ENCODE measurements around the gene MYL6.

GRCh38 chr12:56159482-56160192, 1.5 kb downstream of the MYL6 start:
- no peak for TF ChIP-seq POLR2A (IDR thresholded peaks at IDR 0.05)
- TF ChIP-seq, protein P1, sequence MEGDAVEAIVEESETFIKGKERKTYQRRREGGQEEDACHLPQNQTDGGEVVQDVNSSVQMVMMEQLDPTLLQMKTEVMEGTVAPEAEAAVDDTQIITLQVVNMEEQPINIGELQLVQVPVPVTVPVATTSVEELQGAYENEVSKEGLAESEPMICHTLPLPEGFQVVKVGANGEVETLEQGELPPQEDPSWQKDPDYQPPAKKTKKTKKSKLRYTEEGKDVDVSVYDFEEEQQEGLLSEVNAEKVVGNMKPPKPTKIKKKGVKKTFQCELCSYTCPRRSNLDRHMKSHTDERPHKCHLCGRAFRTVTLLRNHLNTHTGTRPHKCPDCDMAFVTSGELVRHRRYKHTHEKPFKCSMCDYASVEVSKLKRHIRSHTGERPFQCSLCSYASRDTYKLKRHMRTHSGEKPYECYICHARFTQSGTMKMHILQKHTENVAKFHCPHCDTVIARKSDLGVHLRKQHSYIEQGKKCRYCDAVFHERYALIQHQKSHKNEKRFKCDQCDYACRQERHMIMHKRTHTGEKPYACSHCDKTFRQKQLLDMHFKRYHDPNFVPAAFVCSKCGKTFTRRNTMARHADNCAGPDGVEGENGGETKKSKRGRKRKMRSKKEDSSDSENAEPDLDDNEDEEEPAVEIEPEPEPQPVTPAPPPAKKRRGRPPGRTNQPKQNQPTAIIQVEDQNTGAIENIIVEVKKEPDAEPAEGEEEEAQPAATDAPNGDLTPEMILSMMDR (IDR thresholded peaks at IDR 0.05), result no peak
- no peak for TF ChIP-seq POLR2AphosphoS5 (IDR thresholded peaks at IDR 0.05)
- TF ChIP-seq EP300 (IDR thresholded peaks at IDR 0.05), result no peak

All from suprapubic skin (tissue), 4 donors.